CD4-positive, alpha-beta memory T cell (primary cell): ENCODE measurements around the gene EEF1AKMT3. TPM values are rescaled to one million over a fixed set of nuclear protein-coding genes. Genes with fewer than 3 reads are reported as not detected.

ENCODE experiments used
- CTCF ChIA-PET: fragments of 350-600 bp; sonication (Branson Sonifier 250); formaldehyde crosslinking; loops from one replicate; lab custom pipeline; 2021; ENCODE audit warnings: inconsistent platforms; ENCODE audit not compliant: partially characterized antibody; lab: Charles Lee
- POLR2A ChIA-PET: fragments of 350-600 bp; sonication (Branson Sonifier 250); formaldehyde crosslinking; loops from one replicate; lab custom pipeline; 2021; ENCODE audit not compliant: partially characterized antibody; lab: Charles Lee
- DNase-seq, 5 donors: peaks; one replicate each; pipeline versions ENCODE4 v3.0.0 to v3.0.0-alpha.2; 2020 to 2022; ENCODE audit warnings: mixed read lengths in 1 of 5
- H3K27ac ChIP-seq: one replicate; pipeline ENCODE4 v1.7.0; 2013; ENCODE audit warnings: low read depth, low read length
- H3K27me3 ChIP-seq: 2 replicates; pipeline ENCODE4 v1.7.0; 2013; ENCODE audit warnings: mild to moderate bottlenecking, low read length, moderate library complexity; ENCODE audit not compliant: insufficient read depth
- H3K36me3 ChIP-seq: 2 replicates; pipeline ENCODE4 v1.7.0; 2013; ENCODE audit warnings: mild to moderate bottlenecking, low read length, moderate library complexity; ENCODE audit not compliant: insufficient read depth
- H3K4me1 ChIP-seq: 2 replicates; pipeline ENCODE4 v1.7.0; 2013; ENCODE audit warnings: mild to moderate bottlenecking, low read length, moderate library complexity; ENCODE audit not compliant: insufficient read depth
- H3K4me3 ChIP-seq, 2 donors: one replicate each; pipeline ENCODE4 v1.7.0; 2013; ENCODE audit warnings: low read length in 2 of 2, mild to moderate bottlenecking in 1 of 2
- H3K9me3 ChIP-seq, 2 donors: one replicate each; pipeline ENCODE4 v1.7.0; 2013; ENCODE audit warnings: low read length in 2 of 2, control low read depth in 1 of 2; ENCODE audit not compliant: control insufficient read depth in 1 of 2
- H3K27ac Mint-ChIP-seq, 7 donors: one replicate each; pipeline ENCODE4 v1.8.0; 2020 to 2021; ENCODE audit warnings: mixed read lengths in 7 of 7, mild to moderate bottlenecking in 6 of 7, inconsistent platforms in 3 of 7, moderate library complexity in 3 of 7
- H3K27me3 Mint-ChIP-seq, 2 donors: one replicate each; pipeline ENCODE4 v1.8.0; 2020 to 2021; ENCODE audit warnings: mixed read lengths in 2 of 2
- H3K36me3 Mint-ChIP-seq, 2 donors: one replicate each; pipeline ENCODE4 v1.8.0; 2020 to 2021; ENCODE audit warnings: mixed read lengths in 2 of 2, inconsistent platforms in 1 of 2, mild to moderate bottlenecking in 1 of 2
- H3K4me1 Mint-ChIP-seq, 4 donors: one replicate each; pipeline ENCODE4 v1.8.0; 2020 to 2021; ENCODE audit warnings: mixed read lengths in 4 of 4, mild to moderate bottlenecking in 1 of 4
- H3K4me3 Mint-ChIP-seq, 8 donors: one replicate each; pipeline ENCODE4 v1.8.0; 2020 to 2021; ENCODE audit warnings: mixed read lengths in 8 of 8, mild to moderate bottlenecking in 7 of 8, moderate library complexity in 6 of 8, inconsistent platforms in 3 of 8
- H3K9me3 Mint-ChIP-seq, 8 donors: one replicate each; pipeline ENCODE4 v1.8.0; 2020 to 2021; ENCODE audit warnings: mixed read lengths in 8 of 8, mild to moderate bottlenecking in 5 of 8, inconsistent platforms in 3 of 8, moderate library complexity in 1 of 8
- intact Hi-C: fragments of 100-400 bp; cut with micrococcal nuclease; formaldehyde crosslinking; loops from one replicate; pipeline ENCODE4 v1.15.1; 2023
- polyA plus RNA-seq, 2 donors: library from polyadenylated mRNA; unstranded; fragments of 300-500 nt; fragmentation: Illumina TruSeq; gene quantifications; one replicate each; pipeline ENCODE4 v1.2.3, GENCODE V29; 2021
- total RNA-seq, 2 experiments: library from RNA; stranded (reverse); gene quantifications; one replicate each; pipeline ENCODE4 v1.2.3, GENCODE V29; 2021

Gene EEF1AKMT3
- total and polyA plus RNA-seq, 4 experiments from 2014 or later, result 3.1 to 12.4 (median 5.1) TPM

DNA sequence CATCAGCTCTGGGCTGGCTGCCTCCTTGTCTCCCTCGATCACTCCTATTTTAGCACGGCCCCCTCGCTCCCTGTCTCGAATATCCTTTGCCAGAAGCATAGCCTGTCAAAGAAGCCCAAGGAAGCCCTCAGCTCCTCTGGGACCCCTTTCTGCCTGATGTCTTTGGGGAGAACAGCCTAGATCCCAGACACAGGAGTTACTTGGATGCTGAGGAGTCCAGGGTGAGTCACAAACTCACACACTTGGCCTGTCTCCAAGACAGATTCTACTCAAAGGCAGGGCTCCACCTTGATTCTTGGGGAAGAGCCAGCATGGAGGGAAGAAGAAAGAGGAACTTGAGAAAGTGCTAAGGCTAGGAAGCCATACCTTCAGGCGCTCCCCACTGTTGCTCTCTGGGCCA is 38.0 kb downstream of the EEF1AKMT3 start:
- Histone ChIP-seq H3K4me3 (no peak overlapping the region), H3K27ac (no peak overlapping the region), H3K9me3 (no peaks in the 10 kb centered on the region), H3K4me1 (no peaks in the 10 kb centered on the region), H3K36me3 (peaks cover 7% of the 10 kb centered on the region), H3K27me3 (no peaks in the 10 kb centered on the region)
- CTCF ChIA-PET, result interaction anchor here (1.3 to 1.5 kb wide), 2 partner anchors 11 to 93 kb away, joined by 3 to 4 read pairs; no protein-coding TSS in a partner anchor
- POLR2A ChIA-PET, result no interaction called here
- no peak for DNase-seq
- Mint-ChIP-seq H3K4me1 (peaks cover 0 to 4% (median under 1%) of the 10 kb centered on the region in 4 donors), H3K9me3 (peaks cover 0 to 3% (median 0%) of the 10 kb centered on the region in 8 donors), H3K27ac (no peak overlapping the region), H3K4me3 (no peak overlapping the region), H3K27me3 (no peaks in the 10 kb centered on the region), H3K36me3 (peaks cover 4 to 39% of the 10 kb centered on the region in 2 donors)
- intact Hi-C loops, result no loop called here

DNA sequence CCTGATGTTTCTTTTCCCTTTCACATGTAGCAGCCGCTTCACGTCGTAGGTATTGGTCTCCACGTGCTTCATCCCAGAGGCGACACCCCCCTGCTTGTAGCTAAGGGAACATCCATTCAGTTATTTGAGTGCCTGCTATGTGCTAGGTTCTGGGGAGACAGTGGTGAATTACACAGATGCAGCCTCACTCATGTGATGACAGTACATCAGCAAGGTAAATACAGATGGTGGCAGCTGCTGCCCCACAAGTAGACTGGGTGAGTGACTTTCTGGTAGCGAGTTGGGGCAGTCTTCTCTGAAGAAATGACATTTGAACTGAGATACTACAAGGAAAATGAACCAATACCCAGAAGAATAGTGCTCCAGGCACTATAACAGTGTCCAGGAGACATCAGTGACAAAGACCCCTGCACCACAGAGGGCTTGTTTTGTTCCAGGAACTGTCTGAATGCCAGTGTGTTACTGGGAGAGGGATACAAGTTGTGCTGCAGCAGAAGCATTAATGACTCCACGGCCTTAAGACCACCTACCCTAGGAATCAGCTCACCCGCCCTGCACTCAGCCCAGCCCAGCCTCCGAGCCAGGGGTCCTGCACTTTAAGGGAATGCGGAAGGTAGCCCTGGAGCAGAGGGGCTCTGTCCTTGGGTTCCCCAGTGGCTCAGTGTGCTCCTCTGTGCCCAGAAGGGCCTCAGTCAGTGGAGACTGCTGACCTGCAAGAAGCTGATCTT is 38.8 kb downstream of the EEF1AKMT3 start:
- Histone ChIP-seq H3K27me3 (no peaks in the 10 kb centered on the region), H3K9me3 (no peaks in the 10 kb centered on the region), H3K36me3 (peaks cover 6% of the 10 kb centered on the region), H3K27ac (no peak overlapping the region), H3K4me3 (no peak overlapping the region), H3K4me1 (no peaks in the 10 kb centered on the region)
- DNase-seq, result no peak
- ChIA-PET CTCF (interaction anchor here (1.4 to 1.5 kb wide), 2 partner anchors 51 to 93 kb away, joined by 4 read pairs; no protein-coding TSS in a partner anchor), POLR2A (interaction anchor here (0.6 kb wide), 1 partner anchor 52 kb away, joined by 3 read pairs; no protein-coding TSS in a partner anchor)
- Mint-ChIP-seq H3K36me3 (peaks cover 4 to 37% of the 10 kb centered on the region in 2 donors), H3K27me3 (no peaks in the 10 kb centered on the region), H3K9me3 (peaks cover 0 to 3% (median 0%) of the 10 kb centered on the region in 8 donors), H3K27ac (peak overlapping the region in 1 of 7 donors; percentile 57), H3K4me1 (peaks cover 0 to 4% (median under 1%) of the 10 kb centered on the region in 4 donors), H3K4me3 (no peak overlapping the region)
- intact Hi-C loops, result no loop called here

DNA sequence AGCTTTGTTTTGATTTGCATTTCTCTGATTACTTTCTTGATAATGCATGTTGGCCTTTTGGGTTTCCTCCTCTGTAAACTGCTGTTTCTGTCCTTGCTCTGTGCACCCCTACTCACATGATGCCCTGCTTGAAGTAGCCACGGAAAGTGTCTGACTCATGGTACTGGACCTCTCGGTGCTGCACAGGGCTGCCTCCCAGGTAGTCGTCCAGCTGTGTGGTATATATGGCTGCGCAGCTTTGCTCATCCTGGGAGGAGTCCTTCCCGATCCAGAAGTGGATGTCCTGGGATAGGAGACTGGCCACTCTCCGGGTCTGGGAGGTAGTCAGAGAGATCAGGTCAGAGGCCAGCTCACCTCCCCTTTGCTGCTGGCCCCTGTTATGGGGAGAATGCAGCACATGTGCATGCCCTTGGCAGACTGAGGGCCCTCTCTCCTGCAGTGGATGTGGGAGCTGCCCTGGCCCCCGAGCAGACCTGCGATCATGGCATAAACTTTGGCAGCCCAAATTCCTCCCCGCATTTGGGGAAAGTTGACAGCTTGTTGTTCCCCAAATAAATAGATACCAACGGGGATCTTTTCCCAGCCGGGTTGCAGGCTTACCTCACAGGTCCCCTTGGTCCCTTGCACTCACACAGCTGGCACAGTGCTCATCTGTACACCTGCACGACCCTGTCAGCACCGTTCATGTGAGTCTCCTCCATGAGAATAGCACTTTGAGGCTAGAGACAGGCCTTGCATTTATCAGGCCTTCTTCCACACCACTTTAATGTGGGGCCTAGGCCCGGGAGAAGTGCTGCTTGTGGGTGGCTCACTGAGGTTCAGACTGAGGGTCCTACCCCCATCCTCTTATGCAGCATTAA is 40.9 kb downstream of the EEF1AKMT3 start:
- no peak for DNase-seq
- Histone ChIP-seq H3K36me3 (no peaks in the 10 kb centered on the region), H3K4me3 (no peak overlapping the region), H3K27ac (no peak overlapping the region), H3K4me1 (no peaks in the 10 kb centered on the region), H3K27me3 (no peaks in the 10 kb centered on the region), H3K9me3 (no peaks in the 10 kb centered on the region)
- POLR2A ChIA-PET, result no interaction called here
- CTCF ChIA-PET, result interaction anchor here (2.1 to 2.2 kb wide), 2 partner anchors 10 to 92 kb away, joined by 7 to 14 read pairs; no protein-coding TSS in a partner anchor
- peaks cover 4 to 19% of the 10 kb centered on the region in 2 donors for H3K36me3 Mint-ChIP-seq
- peaks cover 0 to 2% (median 0%) of the 10 kb centered on the region in 8 donors for H3K9me3 Mint-ChIP-seq
- intact Hi-C loops, result no loop called here
- peaks cover 0 to 4% (median under 1%) of the 10 kb centered on the region in 4 donors for H3K4me1 Mint-ChIP-seq
- H3K27ac Mint-ChIP-seq, result peak overlapping the region in 1 of 7 donors; percentile 43
- no peak overlapping the region for H3K4me3 Mint-ChIP-seq
- H3K27me3 Mint-ChIP-seq, result no peaks in the 10 kb centered on the region

DNA sequence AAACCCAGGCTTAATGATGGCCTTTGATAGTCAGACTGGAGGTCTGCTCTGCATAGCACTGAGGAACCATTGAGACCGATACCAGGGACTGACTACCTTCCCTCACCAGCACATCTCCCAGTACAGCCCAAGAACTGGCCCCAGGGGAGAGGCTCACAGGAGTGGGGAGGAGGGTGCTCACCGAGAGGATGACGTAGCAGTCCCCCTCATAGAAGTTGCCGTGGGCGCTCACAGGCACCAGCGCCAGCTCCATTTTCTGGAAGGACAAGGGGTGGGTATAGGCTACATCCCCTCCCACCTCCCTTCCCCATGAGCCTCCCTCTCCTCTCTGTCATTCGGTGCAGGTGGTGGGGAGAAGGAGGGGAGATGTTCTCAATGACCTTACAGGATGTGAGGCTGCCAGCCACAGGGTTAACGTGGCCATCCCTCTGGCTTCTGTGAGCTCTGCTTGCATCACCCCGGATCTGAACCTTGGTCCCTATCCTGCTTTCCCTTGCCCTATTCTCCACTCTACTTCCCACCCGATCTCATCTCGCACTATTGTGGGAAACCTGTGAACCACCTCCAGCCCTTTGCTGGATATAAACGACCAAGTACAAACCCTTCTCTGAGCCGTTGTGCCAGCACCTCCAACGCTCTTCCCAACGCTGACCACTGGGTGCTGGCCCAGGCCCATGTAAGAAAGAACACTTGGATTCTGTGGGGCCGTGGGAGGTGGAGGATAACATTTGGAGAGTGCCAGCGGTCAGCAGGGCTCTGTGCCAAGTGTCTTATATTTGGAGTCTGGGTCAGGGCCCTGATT is 41.8 kb downstream of the EEF1AKMT3 start:
- ChIA-PET CTCF (interaction anchor here (2.1 to 2.2 kb wide), 2 partner anchors 11 to 91 kb away, joined by 7 to 14 read pairs; no protein-coding TSS in a partner anchor), POLR2A (no interaction called here)
- no peak for DNase-seq
- Histone ChIP-seq H3K27ac (no peak overlapping the region), H3K4me1 (no peaks in the 10 kb centered on the region), H3K4me3 (no peak overlapping the region), H3K27me3 (no peaks in the 10 kb centered on the region), H3K36me3 (no peaks in the 10 kb centered on the region), H3K9me3 (no peaks in the 10 kb centered on the region)
- peak overlapping the region in 1 of 7 donors; percentile 48 for H3K27ac Mint-ChIP-seq
- intact Hi-C loops, result no loop called here
- H3K4me3 Mint-ChIP-seq, result no peak overlapping the region
- H3K9me3 Mint-ChIP-seq, result peaks cover 0 to 2% (median 0%) of the 10 kb centered on the region in 8 donors
- peaks cover 0 to 8% (median 5%) of the 10 kb centered on the region in 4 donors for H3K4me1 Mint-ChIP-seq
- H3K27me3 Mint-ChIP-seq, result no peaks in the 10 kb centered on the region
- H3K36me3 Mint-ChIP-seq, result peaks cover 4 to 20% of the 10 kb centered on the region in 2 donors

DNA sequence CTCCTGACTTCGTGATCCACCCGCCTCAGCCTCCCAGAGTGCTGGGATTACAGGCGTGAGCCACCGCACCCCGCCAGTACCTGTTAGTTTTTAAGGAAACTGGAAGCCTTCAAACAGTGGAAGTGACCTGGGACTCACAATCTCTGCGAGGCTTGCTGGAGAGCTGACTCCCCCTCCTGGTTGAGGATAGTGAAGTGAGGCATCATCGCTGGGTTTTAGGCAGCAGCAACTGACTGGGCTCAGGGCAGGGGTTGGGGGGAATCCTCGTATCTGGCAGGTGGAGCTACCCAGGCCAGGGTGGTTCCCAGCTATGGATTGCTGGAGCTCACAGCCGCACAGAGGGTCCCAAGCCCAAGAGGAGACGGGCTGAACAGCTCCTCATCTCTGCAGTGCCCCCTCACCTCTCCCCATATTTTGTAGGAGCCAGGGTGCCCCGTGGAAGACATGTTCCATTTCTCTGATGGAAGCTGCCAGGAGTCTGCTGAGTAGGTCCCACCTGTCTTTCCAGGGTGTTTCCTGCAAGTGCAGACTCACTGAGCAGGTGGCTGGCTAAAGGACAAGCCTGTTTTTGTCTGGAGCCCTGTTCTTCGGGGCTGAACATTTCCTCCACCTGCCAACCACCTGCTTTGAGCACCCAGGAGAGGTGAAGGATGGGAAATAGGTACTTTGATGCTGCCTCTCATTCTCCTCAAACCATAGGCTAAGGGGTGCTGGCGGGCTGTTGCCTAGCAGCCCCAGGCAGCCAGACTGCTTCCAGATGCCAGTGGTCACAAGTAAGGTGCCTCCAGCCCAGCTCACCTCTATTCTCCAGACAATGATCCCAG is 43.0 kb downstream of the EEF1AKMT3 start:
- POLR2A ChIA-PET, result interaction anchor here (1.3 to 2.3 kb wide), 3 partner anchors 27 to 88 kb away, joined by 3 to 6 read pairs (median 4); no protein-coding TSS in a partner anchor
- DNase-seq, result no peak
- no peak overlapping the region for H3K4me3 Mint-ChIP-seq

More for the DNA sequence above, 43.0 kb downstream of the EEF1AKMT3 start:
- H3K4me1 Mint-ChIP-seq, result peaks cover 0 to 8% (median 5%) of the 10 kb centered on the region in 4 donors
- peaks cover 4 to 20% of the 10 kb centered on the region in 2 donors for H3K36me3 Mint-ChIP-seq
- Histone ChIP-seq H3K4me3 (no peak overlapping the region), H3K27me3 (no peaks in the 10 kb centered on the region), H3K4me1 (no peaks in the 10 kb centered on the region), H3K27ac (no peak overlapping the region), H3K9me3 (no peaks in the 10 kb centered on the region), H3K36me3 (no peaks in the 10 kb centered on the region)
- peak overlapping the region in 1 of 7 donors; percentile 41 for H3K27ac Mint-ChIP-seq
- H3K27me3 Mint-ChIP-seq, result no peaks in the 10 kb centered on the region
- CTCF ChIA-PET, result interaction anchor here (1.4 to 3.9 kb wide), 4 partner anchors 12 to 83 kb away, joined by 3 to 18 read pairs (median 6); no protein-coding TSS in a partner anchor
- H3K9me3 Mint-ChIP-seq, result peaks cover 0 to 2% (median 0%) of the 10 kb centered on the region in 8 donors
- intact Hi-C loops, result no loop called here
